ELR (cell line): ENCODE data around the gene PRKCA.
A peak's percentile ranks its signal among the peaks of the same experiment; 100 is the strongest.

Experiments
- DNase-seq: peaks from one replicate; pipeline ENCODE4 v3.0.0-alpha.2; 2015; ENCODE audit warnings: low read depth

The PRKCA gene

GRCh38 chr17:66841328-66841727, 538.9 kb downstream of the PRKCA start:
- no peak for DNase-seq

GRCh38 chr17:66841744-66842143, 539.3 kb downstream of the PRKCA start:
- DNase-seq, result no peak

- DNase-seq, result no peak
Measured at GRCh38 chr17:66842505-66842904, 540.1 kb downstream of the PRKCA start.

GRCh38 chr17:66842959-66843358, 540.5 kb downstream of the PRKCA start:
- no peak for DNase-seq

- no peak for DNase-seq
Measured at GRCh38 chr17:66843627-66844026, 541.2 kb downstream of the PRKCA start.

GRCh38 chr17:66847704-66848103, 545.3 kb downstream of the PRKCA start:
- DNase-seq, result no peak

GRCh38 chr17:66848496-66848895, 546.1 kb downstream of the PRKCA start:
- no peak for DNase-seq

GRCh38 chr17:66849032-66849655, 546.7 kb downstream of the PRKCA start:
- DNase-seq, result no peak

GRCh38 chr17:66849851-66850580, 547.6 kb downstream of the PRKCA start:
- DNase-seq, result no peak

- DNase-seq, result no peak
Measured at GRCh38 chr17:66850692-66851091, 548.3 kb downstream of the PRKCA start.

GRCh38 chr17:66855204-66855603, 552.8 kb downstream of the PRKCA start:
- DNase-seq, result peak; percentile 35

GRCh38 chr17:66858226-66859083, 556.0 kb downstream of the PRKCA start:
- DNase-seq, result no peak

GRCh38 chr17:66859353-66859752, 556.9 kb downstream of the PRKCA start:
- no peak for DNase-seq

GRCh38 chr17:66860204-66860603, 557.8 kb downstream of the PRKCA start:
- no peak for DNase-seq
